Activated naive CD8-positive, alpha-beta T cell (primary cell): Measurements from ENCODE around the gene MB.

Experiments
- H3K27ac Mint-ChIP-seq: one replicate; pipeline ENCODE4 v1.8.0; 2021; ENCODE audit warnings: mixed read lengths
- H3K27me3 Mint-ChIP-seq: one replicate; pipeline ENCODE4 v1.8.0; 2021; ENCODE audit warnings: mixed read lengths
- H3K36me3 Mint-ChIP-seq: one replicate; pipeline ENCODE4 v1.8.0; 2021; ENCODE audit warnings: mixed read lengths
- H3K4me1 Mint-ChIP-seq: one replicate; pipeline ENCODE4 v1.8.0; 2021; ENCODE audit warnings: low read depth, mixed read lengths
- H3K4me3 Mint-ChIP-seq: one replicate; pipeline ENCODE4 v1.8.0; 2021; ENCODE audit warnings: mild to moderate bottlenecking, mixed read lengths
- H3K9me3 Mint-ChIP-seq: one replicate; pipeline ENCODE4 v1.8.0; 2021; ENCODE audit warnings: low read depth, mixed read lengths

MB gene

GRCh38 chr22:35614404-35614803, 2.7 kb downstream of the MB start:
- H3K4me3 Mint-ChIP-seq, result no peak overlapping the region
- H3K4me1 Mint-ChIP-seq, result peaks cover 15% of the 10 kb centered on the region
- no peaks in the 10 kb centered on the region for H3K9me3 Mint-ChIP-seq
- no peaks in the 10 kb centered on the region for H3K27me3 Mint-ChIP-seq
- no peak overlapping the region for H3K27ac Mint-ChIP-seq
- H3K36me3 Mint-ChIP-seq, result no peaks in the 10 kb centered on the region

- H3K36me3 Mint-ChIP-seq, result no peaks in the 10 kb centered on the region
- H3K27me3 Mint-ChIP-seq, result peaks cover 1% of the 10 kb centered on the region
- no peaks in the 10 kb centered on the region for H3K9me3 Mint-ChIP-seq
- no peak overlapping the region for H3K4me3 Mint-ChIP-seq
- peaks cover 15% of the 10 kb centered on the region for H3K4me1 Mint-ChIP-seq
- H3K27ac Mint-ChIP-seq, result no peak overlapping the region
Observed at GRCh38 chr22:35612903-35613302, 4.2 kb downstream of the MB start.

GRCh38 chr22:35611891-35612576, 5.1 kb downstream of the MB start:
- Mint-ChIP-seq H3K9me3 (no peaks in the 10 kb centered on the region), H3K27me3 (peaks cover 1% of the 10 kb centered on the region), H3K27ac (no peak overlapping the region), H3K4me3 (no peak overlapping the region), H3K4me1 (peaks cover 15% of the 10 kb centered on the region), H3K36me3 (no peaks in the 10 kb centered on the region)

- Mint-ChIP-seq H3K4me3 (no peak overlapping the region), H3K27me3 (peaks cover 6% of the 10 kb centered on the region), H3K36me3 (no peaks in the 10 kb centered on the region), H3K27ac (no peak overlapping the region), H3K9me3 (no peaks in the 10 kb centered on the region), H3K4me1 (peaks cover 8% of the 10 kb centered on the region)
Observed at GRCh38 chr22:35611200-35611890, 5.8 kb downstream of the MB start.

- Mint-ChIP-seq H3K36me3 (no peaks in the 10 kb centered on the region), H3K9me3 (no peaks in the 10 kb centered on the region), H3K4me3 (no peak overlapping the region), H3K27ac (no peak overlapping the region), H3K4me1 (peaks cover 2% of the 10 kb centered on the region), H3K27me3 (peaks cover 7% of the 10 kb centered on the region)
Observed at GRCh38 chr22:35610741-35611140, 6.4 kb downstream of the MB start.

GRCh38 chr22:35609761-35610160, 7.4 kb downstream of the MB start:
- Mint-ChIP-seq H3K4me1 (no peaks in the 10 kb centered on the region), H3K27me3 (peaks cover 7% of the 10 kb centered on the region), H3K27ac (no peak overlapping the region), H3K36me3 (no peaks in the 10 kb centered on the region), H3K9me3 (no peaks in the 10 kb centered on the region), H3K4me3 (no peak overlapping the region)

GRCh38 chr22:35609261-35609660, 7.9 kb downstream of the MB start:
- H3K9me3 Mint-ChIP-seq, result no peaks in the 10 kb centered on the region
- no peak overlapping the region for H3K27ac Mint-ChIP-seq
- H3K4me1 Mint-ChIP-seq, result no peaks in the 10 kb centered on the region
- peaks cover 7% of the 10 kb centered on the region for H3K27me3 Mint-ChIP-seq
- no peak overlapping the region for H3K4me3 Mint-ChIP-seq
- no peaks in the 10 kb centered on the region for H3K36me3 Mint-ChIP-seq

- Mint-ChIP-seq H3K4me1 (no peaks in the 10 kb centered on the region), H3K36me3 (no peaks in the 10 kb centered on the region), H3K4me3 (no peak overlapping the region), H3K9me3 (no peaks in the 10 kb centered on the region), H3K27me3 (peaks cover 7% of the 10 kb centered on the region), H3K27ac (no peak overlapping the region)
Observed at GRCh38 chr22:35608088-35608487, 9.0 kb downstream of the MB start.

- Mint-ChIP-seq H3K27ac (no peak overlapping the region), H3K9me3 (no peaks in the 10 kb centered on the region), H3K36me3 (no peaks in the 10 kb centered on the region), H3K4me1 (no peaks in the 10 kb centered on the region), H3K4me3 (no peak overlapping the region), H3K27me3 (peaks cover 7% of the 10 kb centered on the region)
Observed at GRCh38 chr22:35606916-35607315, 10.2 kb downstream of the MB start.

GRCh38 chr22:35605851-35606481, 11.2 kb downstream of the MB start:
- Mint-ChIP-seq H3K36me3 (no peaks in the 10 kb centered on the region), H3K27ac (no peak overlapping the region), H3K4me3 (no peak overlapping the region), H3K4me1 (no peaks in the 10 kb centered on the region), H3K27me3 (peaks cover 7% of the 10 kb centered on the region), H3K9me3 (no peaks in the 10 kb centered on the region)

GRCh38 chr22:35605369-35605680, 11.8 kb downstream of the MB start:
- Mint-ChIP-seq H3K36me3 (no peaks in the 10 kb centered on the region), H3K27ac (no peak overlapping the region), H3K9me3 (no peaks in the 10 kb centered on the region), H3K27me3 (peaks cover 7% of the 10 kb centered on the region), H3K4me3 (no peak overlapping the region), H3K4me1 (no peaks in the 10 kb centered on the region)

GRCh38 chr22:35604621-35605368, 12.3 kb downstream of the MB start:
- H3K4me3 Mint-ChIP-seq, result no peak overlapping the region
- peaks cover 7% of the 10 kb centered on the region for H3K27me3 Mint-ChIP-seq
- no peaks in the 10 kb centered on the region for H3K36me3 Mint-ChIP-seq
- no peaks in the 10 kb centered on the region for H3K4me1 Mint-ChIP-seq
- no peaks in the 10 kb centered on the region for H3K9me3 Mint-ChIP-seq
- no peak overlapping the region for H3K27ac Mint-ChIP-seq

- Mint-ChIP-seq H3K4me3 (no peak overlapping the region), H3K27me3 (peaks cover 6% of the 10 kb centered on the region), H3K4me1 (no peaks in the 10 kb centered on the region), H3K27ac (no peak overlapping the region), H3K9me3 (no peaks in the 10 kb centered on the region), H3K36me3 (no peaks in the 10 kb centered on the region)
Observed at GRCh38 chr22:35601743-35602615, 15.2 kb downstream of the MB start.

GRCh38 chr22:35601013-35601580, 16.0 kb downstream of the MB start:
- Mint-ChIP-seq H3K27me3 (no peaks in the 10 kb centered on the region), H3K27ac (no peak overlapping the region), H3K9me3 (no peaks in the 10 kb centered on the region), H3K36me3 (no peaks in the 10 kb centered on the region), H3K4me3 (no peak overlapping the region), H3K4me1 (no peaks in the 10 kb centered on the region)
